Uterus (tissue), 2 donors: ENCODE measurements around the gene CD80.

Experiments
- POLR2A ChIP-seq, 2 donors: fragments of 450-650 bp; IDR thresholded peaks; one replicate each; pipeline ENCODE4 v1.6.1; 2016; ENCODE audit warnings: antibody characterized with exemption in 2 of 2, mild to moderate bottlenecking in 1 of 2, moderate library complexity in 1 of 2
- TF ChIP-seq, protein P1 (sequence below), 4 experiments: fragments of 200-600 bp in 2 of 4; fragments of 450-650 bp in 2 of 4; sonication (generic) in 2 of 4; IDR thresholded peaks; one replicate each; pipeline ENCODE4 v1.5.1; 2016 to 2019; ENCODE audit warnings: antibody characterized with exemption in 4 of 4, mild to moderate bottlenecking in 2 of 4, moderate library complexity in 1 of 4

DNA sequence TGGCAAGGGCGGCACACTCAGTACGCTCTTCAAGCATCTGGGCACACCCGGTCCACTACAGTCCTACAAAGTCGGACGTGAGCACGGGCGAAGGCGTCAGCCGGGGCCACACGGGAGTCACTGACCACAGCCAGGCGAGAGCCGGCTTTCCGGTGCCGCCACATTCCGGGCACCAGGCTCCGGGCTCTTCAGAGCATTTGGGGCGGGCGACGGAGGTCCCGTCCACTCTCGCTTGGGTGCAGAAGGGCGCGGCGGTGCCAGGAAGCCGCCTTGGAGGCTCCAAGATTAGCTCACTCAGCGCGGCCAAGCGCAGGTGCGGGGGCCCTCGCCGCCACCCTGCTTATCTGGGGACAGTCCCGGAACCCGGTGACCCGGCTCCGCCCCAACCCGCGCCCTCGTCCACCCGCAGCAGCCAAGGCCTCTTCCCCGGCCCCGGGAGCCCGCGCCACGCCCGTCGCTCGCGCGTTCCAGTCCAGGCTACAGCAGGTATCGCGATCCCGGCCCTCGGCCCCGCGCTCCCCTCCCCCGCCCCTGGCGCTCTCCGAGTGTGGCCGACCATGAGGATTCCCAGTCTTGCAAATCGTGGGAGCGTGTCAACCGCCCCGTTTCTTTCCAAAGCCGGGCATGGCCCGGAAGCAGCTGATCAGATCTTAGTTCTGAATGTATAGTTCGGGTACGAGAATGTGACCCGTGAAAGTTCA lies 20.1 kb upstream of the CD80 start, which contains the start of gene ADPRH:
- TF ChIP-seq, protein P1, sequence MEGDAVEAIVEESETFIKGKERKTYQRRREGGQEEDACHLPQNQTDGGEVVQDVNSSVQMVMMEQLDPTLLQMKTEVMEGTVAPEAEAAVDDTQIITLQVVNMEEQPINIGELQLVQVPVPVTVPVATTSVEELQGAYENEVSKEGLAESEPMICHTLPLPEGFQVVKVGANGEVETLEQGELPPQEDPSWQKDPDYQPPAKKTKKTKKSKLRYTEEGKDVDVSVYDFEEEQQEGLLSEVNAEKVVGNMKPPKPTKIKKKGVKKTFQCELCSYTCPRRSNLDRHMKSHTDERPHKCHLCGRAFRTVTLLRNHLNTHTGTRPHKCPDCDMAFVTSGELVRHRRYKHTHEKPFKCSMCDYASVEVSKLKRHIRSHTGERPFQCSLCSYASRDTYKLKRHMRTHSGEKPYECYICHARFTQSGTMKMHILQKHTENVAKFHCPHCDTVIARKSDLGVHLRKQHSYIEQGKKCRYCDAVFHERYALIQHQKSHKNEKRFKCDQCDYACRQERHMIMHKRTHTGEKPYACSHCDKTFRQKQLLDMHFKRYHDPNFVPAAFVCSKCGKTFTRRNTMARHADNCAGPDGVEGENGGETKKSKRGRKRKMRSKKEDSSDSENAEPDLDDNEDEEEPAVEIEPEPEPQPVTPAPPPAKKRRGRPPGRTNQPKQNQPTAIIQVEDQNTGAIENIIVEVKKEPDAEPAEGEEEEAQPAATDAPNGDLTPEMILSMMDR (IDR thresholded peaks at IDR 0.05): peak in 1 of 4 experiments; percentile 3
- peak in 1 of 2 donors; percentile 38 for TF ChIP-seq POLR2A (IDR thresholded peaks at IDR 0.05)
